ENCODE results near the gene IKZF1. TPM values are rescaled to one million over a fixed set of nuclear protein-coding genes. Genes with fewer than 3 reads are reported as not detected.
"Not testable (repeated sequence)": the region's sequence is repeated elsewhere in the genome, so short reads cannot be mapped to it uniquely, and the experiment has no call there.

Gene IKZF1
- total RNA-seq, 2 donors from 2014 or later: 4.9 to 5.6 TPM

DNA sequence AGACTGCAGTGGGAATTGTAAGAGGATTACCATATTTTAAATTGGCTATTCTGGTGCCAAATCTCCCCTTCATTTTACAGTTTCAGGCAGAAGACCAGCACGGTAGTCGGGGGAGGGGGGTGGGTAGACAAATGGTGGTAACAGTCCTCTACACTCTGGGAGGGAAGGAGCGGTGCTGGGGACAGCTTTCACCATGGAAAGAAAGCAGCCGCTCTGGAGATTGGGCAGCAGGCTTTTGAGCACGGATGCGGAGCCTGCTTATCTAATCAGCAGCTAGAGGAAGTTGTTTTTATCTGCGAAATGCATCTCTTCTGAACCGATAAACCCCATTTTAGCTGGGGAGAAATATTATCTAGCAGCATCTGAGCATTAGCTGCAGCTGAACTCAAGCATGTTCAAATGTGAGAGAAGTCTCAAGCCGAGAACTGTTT, 28.7 kb downstream of the IKZF1 start:
- TF ChIP-seq CTCF (IDR thresholded peaks at IDR 0.05): no peak
- Histone ChIP-seq H3K9ac (ENCODE audit: low read depth in 2 of 2, low read length in 2 of 2) (no peak overlapping the region), H3K4me3 (no peak overlapping the region), H3K9me3 (no peaks in the 10 kb centered on the region), H3K27ac (peak overlapping the region; percentile 20), H3K36me3 (no peaks in the 10 kb centered on the region), H3K4me1 (no peaks in the 10 kb centered on the region), H3K27me3 (no peaks in the 10 kb centered on the region)
- DNase-seq: no peak
- intact Hi-C loops (cut with DNase I): no loop called here

- H3K9me3 ChIP-seq: no peaks in the 10 kb centered on the region
- intact Hi-C loops (cut with DNase I): no loop called here
- H3K27ac ChIP-seq: no peak overlapping the region
- H3K36me3 ChIP-seq: no peaks in the 10 kb centered on the region
- H3K4me1 ChIP-seq: no peaks in the 10 kb centered on the region
- H3K9ac ChIP-seq (ENCODE audit: low read depth in 2 of 2, low read length in 2 of 2): no peak overlapping the region
- TF ChIP-seq CTCF (IDR thresholded peaks at IDR 0.05): no peak
- H3K27me3 ChIP-seq: no peaks in the 10 kb centered on the region
- H3K4me3 ChIP-seq: no peak overlapping the region
- no peak for DNase-seq
Observed at GRCh38 chr7:50334341-50334994, 30.0 kb downstream of the IKZF1 start.

DNA sequence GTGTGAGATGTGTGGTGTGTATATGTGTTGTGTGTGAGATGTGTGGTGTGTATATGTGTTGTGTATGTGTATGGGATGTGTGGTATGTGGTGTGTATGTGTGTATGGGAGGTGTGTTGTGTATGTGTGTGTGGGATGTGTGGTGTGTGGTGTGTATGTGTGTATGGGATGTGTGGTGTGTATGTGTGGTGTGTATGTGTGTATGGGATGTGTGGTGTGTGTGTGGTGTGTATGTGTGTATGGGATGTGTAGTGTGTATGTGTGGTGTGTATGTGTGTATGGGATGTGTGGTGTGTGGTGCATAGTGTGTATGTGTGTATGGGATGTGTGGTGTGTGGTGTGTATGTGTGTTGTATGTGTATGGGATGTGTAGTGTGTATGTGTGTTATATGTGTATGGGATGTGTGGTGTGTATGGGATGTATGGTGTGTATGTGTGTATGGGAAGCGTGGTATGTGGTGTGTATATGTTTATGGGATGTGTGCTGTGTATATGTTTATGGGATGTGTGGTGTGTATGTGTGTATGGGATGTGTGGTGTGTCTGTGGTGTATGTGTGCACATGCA, 30.8 kb downstream of the IKZF1 start:
- no peak overlapping the region for H3K4me3 ChIP-seq
- no peaks in the 10 kb centered on the region for H3K4me1 ChIP-seq
- intact Hi-C loops (cut with DNase I): no loop called here
- no peaks in the 10 kb centered on the region for H3K9me3 ChIP-seq
- no peak for DNase-seq
- no peak overlapping the region for H3K9ac ChIP-seq (ENCODE audit: low read depth in 2 of 2, low read length in 2 of 2)
- H3K27ac ChIP-seq: no peak overlapping the region
- TF ChIP-seq CTCF (IDR thresholded peaks at IDR 0.05): no peak
- no peaks in the 10 kb centered on the region for H3K27me3 ChIP-seq
- H3K36me3 ChIP-seq: no peaks in the 10 kb centered on the region

- H3K27me3 ChIP-seq: no peaks in the 10 kb centered on the region
- no peak for DNase-seq
- peak overlapping the region; percentile 13 to 61 for H3K9ac ChIP-seq (ENCODE audit: low read depth in 2 of 2, low read length in 2 of 2)
- peak overlapping the region; percentile 22 for H3K27ac ChIP-seq
- intact Hi-C loops (cut with DNase I): no loop called here
- TF ChIP-seq CTCF (IDR thresholded peaks at IDR 0.05): no peak
- no peaks in the 10 kb centered on the region for H3K36me3 ChIP-seq
- H3K9me3 ChIP-seq: no peaks in the 10 kb centered on the region
- no peak overlapping the region for H3K4me3 ChIP-seq
- no peaks in the 10 kb centered on the region for H3K4me1 ChIP-seq
Observed at GRCh38 chr7:50335795-50336754, 31.6 kb downstream of the IKZF1 start.

- no peaks in the 10 kb centered on the region for H3K4me1 ChIP-seq
- no peaks in the 10 kb centered on the region for H3K9me3 ChIP-seq
- intact Hi-C loops (cut with DNase I): no loop called here
- H3K27ac ChIP-seq: peak overlapping the region; percentile 22
- TF ChIP-seq CTCF (IDR thresholded peaks at IDR 0.05): no peak
- DNase-seq: no peak
- no peaks in the 10 kb centered on the region for H3K27me3 ChIP-seq
- H3K36me3 ChIP-seq: no peaks in the 10 kb centered on the region
- peak overlapping the region; percentile 13 to 30 for H3K9ac ChIP-seq (ENCODE audit: low read depth in 2 of 2, low read length in 2 of 2)
- no peak overlapping the region for H3K4me3 ChIP-seq
Observed at GRCh38 chr7:50336894-50337703, 32.6 kb downstream of the IKZF1 start.

- DNase-seq; H3K27me3 ChIP-seq; H3K36me3 ChIP-seq; intact Hi-C loops (cut with DNase I); H3K9ac ChIP-seq (ENCODE audit: low read depth in 2 of 2, low read length in 2 of 2); H3K4me1 ChIP-seq; H3K9me3 ChIP-seq; H3K4me3 ChIP-seq: not testable (repeated sequence)
- peak overlapping the region; percentile 24 for H3K27ac ChIP-seq
Observed at GRCh38 chr7:50339472-50339871, 35.0 kb downstream of the IKZF1 start.

Data from colonic mucosa (tissue), 4 donors.